KOPT-K1 (cell line): Measurements from ENCODE around the gene CFAP69.

ENCODE experiments used
- H3K27ac ChIP-seq: fragments of 200-600 bp; sonication (generic); 2 replicates; pipeline ENCODE4 v1.5.1; 2016; ENCODE audit warnings: antibody characterized with exemption, mild to moderate bottlenecking, low read depth, low read length; ENCODE audit not compliant: poor library complexity, severe bottlenecking
- H3K36me3 ChIP-seq: fragments of 200-600 bp; sonication (generic); 2 replicates; pipeline ENCODE4 v1.5.1; 2017; ENCODE audit warnings: antibody characterized with exemption, mild to moderate bottlenecking, low read length, moderate library complexity; ENCODE audit not compliant: insufficient read depth
- H3K9me3 ChIP-seq: fragments of 200-600 bp; sonication (generic); 2 replicates; pipeline ENCODE4 v1.5.1; 2017; ENCODE audit warnings: antibody characterized with exemption, low read length, mild to moderate bottlenecking; ENCODE audit not compliant: insufficient read depth, poor library complexity, severe bottlenecking

Gene CFAP69

DNA sequence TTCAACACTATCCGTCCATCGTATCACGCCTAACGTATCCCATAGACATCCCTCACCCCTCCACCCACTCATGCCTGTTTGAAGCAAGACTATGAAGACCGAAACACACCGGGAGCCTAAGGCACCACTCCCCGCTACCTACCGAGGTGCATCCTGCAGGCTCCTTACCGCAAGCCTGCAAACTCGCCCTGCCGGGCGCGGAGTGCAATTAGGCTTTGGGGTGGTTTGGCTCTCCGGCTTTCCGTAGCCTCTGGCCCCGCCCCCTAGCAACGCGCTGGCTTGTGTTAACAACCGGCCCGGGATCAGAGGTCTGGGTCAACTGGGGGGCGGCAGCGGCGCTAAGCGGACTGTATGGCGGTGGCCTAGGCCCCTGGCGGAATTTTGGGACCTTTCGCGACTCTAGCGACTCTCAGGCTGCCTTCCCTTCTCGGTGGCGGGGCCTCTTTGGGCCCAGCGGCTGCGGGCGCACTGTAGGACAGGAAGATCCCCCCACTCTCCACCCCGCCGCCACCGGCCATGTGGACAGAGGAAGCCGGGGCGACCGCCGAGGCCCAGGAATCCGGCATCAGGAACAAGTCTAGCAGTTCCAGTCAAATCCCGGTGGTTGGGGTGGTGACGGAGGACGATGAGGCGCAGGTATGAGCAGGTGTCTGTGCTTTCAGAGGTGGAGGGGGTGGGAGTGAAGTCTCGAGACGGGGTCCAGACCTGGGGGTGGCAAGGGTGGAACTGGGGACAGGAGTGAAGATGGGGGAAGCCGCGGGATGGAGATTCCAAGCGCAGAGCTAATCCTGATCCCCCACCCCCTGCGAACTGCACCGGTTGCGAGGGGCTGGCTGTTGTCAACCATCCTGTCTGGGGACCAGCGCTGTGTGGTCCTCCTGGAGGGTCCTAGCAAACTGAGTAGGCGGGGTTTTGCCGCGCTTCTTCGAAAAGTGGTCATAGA lies at the start of gene CFAP69:
CFAP69 (plus strand) TSS at position 266 of the 943 bp plus-strand sequence; CDS start at position 517, 251 bp downstream.
- H3K9me3 ChIP-seq: peaks cover 14% of the 10 kb centered on the region
- no peaks in the 10 kb centered on the region for H3K36me3 ChIP-seq
- no peak within 1 kb of the TSS for H3K27ac ChIP-seq

GRCh38 chr7:90201500-90202195 lies 43.3 kb upstream of the CFAP69 start:
- H3K36me3 ChIP-seq: no peaks in the 10 kb centered on the region
- H3K9me3 ChIP-seq: no peaks in the 10 kb centered on the region
- no peak overlapping the region for H3K27ac ChIP-seq

GRCh38 chr7:90207956-90208355 lies 37.0 kb upstream of the CFAP69 start:
- Histone ChIP-seq H3K9me3 (no peaks in the 10 kb centered on the region), H3K27ac (no peak overlapping the region), H3K36me3 (no peaks in the 10 kb centered on the region)

DNA sequence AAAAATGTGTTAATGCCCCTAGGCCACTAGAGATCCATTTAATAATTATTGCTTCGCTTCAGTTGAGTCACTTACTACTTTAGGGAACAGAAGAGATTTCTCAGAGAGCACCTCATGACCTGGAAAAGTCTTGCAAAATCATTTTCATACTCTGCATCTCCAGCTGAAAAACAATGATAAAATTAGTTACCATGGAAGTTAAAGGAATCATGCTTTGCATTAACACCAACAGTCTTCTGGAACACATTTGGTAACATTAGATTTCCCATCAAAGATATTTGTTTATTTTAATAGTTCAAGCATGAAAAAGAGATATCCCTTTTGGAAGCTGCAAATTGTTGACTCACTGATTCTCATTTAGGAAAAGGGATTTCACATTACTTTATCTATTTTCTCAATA lies 35.2 kb upstream of the CFAP69 start:
- Histone ChIP-seq H3K9me3 (no peaks in the 10 kb centered on the region), H3K27ac (no peak overlapping the region)

GRCh38 chr7:90210475-90210874 lies 34.5 kb upstream of the CFAP69 start:
- Histone ChIP-seq H3K36me3 (no peaks in the 10 kb centered on the region), H3K9me3 (no peaks in the 10 kb centered on the region), H3K27ac (no peak overlapping the region)

More for the DNA sequence above, 35.2 kb upstream of the CFAP69 start:
- no peaks in the 10 kb centered on the region for H3K36me3 ChIP-seq

GRCh38 chr7:90210981-90211380 lies 34.0 kb upstream of the CFAP69 start:
- Histone ChIP-seq H3K27ac (no peak overlapping the region), H3K36me3 (no peaks in the 10 kb centered on the region), H3K9me3 (no peaks in the 10 kb centered on the region)

GRCh38 chr7:90211391-90212148 lies 33.4 kb upstream of the CFAP69 start, which contains the start of gene STEAP2:
Gene STEAP2 (plus strand): TSS chr7:90211740. CDS start chr7:90225083, 13,343 bp downstream.
- H3K36me3 ChIP-seq: no peaks in the 10 kb centered on the region
- H3K9me3 ChIP-seq: no peaks in the 10 kb centered on the region
- H3K27ac ChIP-seq: no peak within 1 kb of the TSS

- Histone ChIP-seq H3K27ac (no peak overlapping the region), H3K9me3 (no peaks in the 10 kb centered on the region), H3K36me3 (no peaks in the 10 kb centered on the region)
These were observed 32.9 kb upstream of the CFAP69 start for GRCh38 chr7:90212149-90212495.

DNA sequence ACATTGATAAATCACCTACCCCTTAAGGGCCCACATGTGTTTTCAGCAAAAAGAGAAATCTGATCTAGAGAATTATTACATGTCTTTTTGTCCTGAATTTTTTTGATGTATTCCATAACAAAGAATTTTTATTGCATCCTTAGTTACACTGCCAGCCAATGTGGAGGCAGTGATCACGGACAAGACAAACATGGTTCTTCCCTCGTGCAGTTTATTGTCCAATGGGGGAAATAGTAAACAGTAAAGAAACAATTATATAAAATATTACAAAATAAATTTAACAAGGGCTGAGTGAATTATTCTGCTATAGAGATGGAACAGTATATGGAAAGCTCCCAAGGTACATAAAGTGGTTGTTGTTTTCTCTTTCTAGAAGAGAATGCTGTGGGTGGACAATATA lies 31.5 kb upstream of the CFAP69 start:
- Histone ChIP-seq H3K36me3 (no peaks in the 10 kb centered on the region), H3K27ac (no peak overlapping the region), H3K9me3 (no peaks in the 10 kb centered on the region)

GRCh38 chr7:90216080-90216674 lies 28.8 kb upstream of the CFAP69 start:
- Histone ChIP-seq H3K9me3 (no peaks in the 10 kb centered on the region), H3K27ac (no peak overlapping the region), H3K36me3 (no peaks in the 10 kb centered on the region)

DNA sequence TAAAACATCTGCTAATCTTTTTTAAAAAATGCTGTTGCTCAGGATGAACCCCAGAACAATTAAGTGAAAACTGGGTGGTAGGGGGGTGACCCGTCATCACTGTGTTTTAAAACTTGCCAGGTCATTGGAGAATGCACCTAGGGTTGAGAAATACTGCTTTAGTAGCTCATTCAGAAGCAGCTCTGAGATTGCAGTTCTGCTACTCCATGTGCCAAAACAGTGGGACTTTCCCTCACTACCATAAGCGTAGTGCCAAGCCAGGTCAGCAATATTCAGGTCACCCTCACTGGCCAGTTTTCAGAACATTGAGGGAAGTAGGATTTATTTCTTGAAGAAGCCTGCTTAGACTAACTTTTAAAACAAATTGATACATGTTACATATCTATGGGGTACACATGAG lies 28.2 kb upstream of the CFAP69 start:
- no peak overlapping the region for H3K27ac ChIP-seq
- no peaks in the 10 kb centered on the region for H3K36me3 ChIP-seq

DNA sequence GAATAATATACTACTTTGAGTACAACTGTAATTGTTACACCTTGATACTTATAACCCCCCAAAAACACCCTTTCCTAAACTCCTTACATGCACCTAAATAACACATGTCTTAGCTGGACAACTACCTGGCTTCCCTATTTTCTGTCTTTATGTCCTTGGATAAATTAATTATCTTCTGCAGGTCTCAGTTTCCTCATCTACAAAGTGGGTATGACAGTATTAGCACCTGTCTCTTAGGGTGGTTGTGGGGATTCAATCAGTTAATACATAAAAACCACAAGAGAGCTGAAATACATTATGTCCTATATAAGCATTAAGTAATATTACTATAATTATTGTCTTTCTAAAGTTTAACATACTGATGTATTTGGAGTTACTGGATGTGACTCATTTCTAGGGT lies 22.6 kb upstream of the CFAP69 start:
- Histone ChIP-seq H3K36me3 (no peaks in the 10 kb centered on the region), H3K27ac (no peak overlapping the region), H3K9me3 (no peaks in the 10 kb centered on the region)

More for the DNA sequence above, 28.2 kb upstream of the CFAP69 start:
- no peaks in the 10 kb centered on the region for H3K9me3 ChIP-seq

GRCh38 chr7:90222811-90223725 lies 21.9 kb upstream of the CFAP69 start:
- no peak overlapping the region for H3K27ac ChIP-seq
- H3K9me3 ChIP-seq: no peaks in the 10 kb centered on the region
- no peaks in the 10 kb centered on the region for H3K36me3 ChIP-seq

- no peaks in the 10 kb centered on the region for H3K9me3 ChIP-seq
- H3K27ac ChIP-seq: no peak overlapping the region
- no peaks in the 10 kb centered on the region for H3K36me3 ChIP-seq
These were observed 20.8 kb upstream of the CFAP69 start for GRCh38 chr7:90224195-90224594.
